HCT116 (cell line): ENCODE data around the gene RSRC1.

Source experiments
- FOSL1 ChIP-seq: IDR thresholded peaks from 2 replicates; pipeline ENCODE4 v1.6.1; 2012; ENCODE audit warnings: low read depth
- RAD21 ChIP-seq: IDR thresholded peaks from 2 replicates; pipeline ENCODE4 v1.6.1; 2012; ENCODE audit warnings: low read depth, mild to moderate bottlenecking
- SIN3A ChIP-seq: IDR thresholded peaks from 2 replicates; pipeline ENCODE4 v1.6.1; 2012; ENCODE audit warnings: low read depth
- TF ChIP-seq, protein P1 (sequence below), 3 experiments: fragments of 200-600 bp in 1 of 3; sonication (generic) in 1 of 3; IDR thresholded peaks in 2 of 3; conservative IDR thresholded peaks in 1 of 3; 2 replicates each; pipeline ENCODE4 v1.5.1; 2012 to 2017; ENCODE audit warnings: low read depth in 2 of 3, low read length in 2 of 3, antibody characterized with exemption in 1 of 3, borderline replicate concordance in 1 of 3, control low read depth in 1 of 3, mild to moderate bottlenecking in 1 of 3, mixed read lengths in 1 of 3, mixed run types in 1 of 3, moderate library complexity in 1 of 3; ENCODE audit not compliant: insufficient read depth in 1 of 3

DNA sequence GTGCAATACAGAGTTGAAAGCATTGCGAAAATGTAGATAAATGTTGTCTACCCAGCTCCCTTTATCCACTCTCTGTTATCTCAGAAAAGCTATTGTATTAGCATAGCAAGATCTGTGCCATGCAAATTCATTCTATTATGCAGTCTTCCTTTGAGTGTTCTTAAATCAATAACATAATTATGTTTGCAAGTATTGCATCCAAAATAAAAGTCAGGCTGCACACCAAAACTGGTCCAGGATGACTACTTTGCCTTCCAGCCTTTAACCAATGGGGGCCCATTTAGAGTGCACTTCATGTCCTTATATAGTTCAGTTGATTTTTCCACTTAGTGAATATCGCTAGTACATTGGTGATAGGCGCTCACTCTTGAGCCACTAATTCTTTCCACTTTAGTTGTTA is 353.7 kb downstream of the RSRC1 start:
- TF ChIP-seq, protein P1, sequence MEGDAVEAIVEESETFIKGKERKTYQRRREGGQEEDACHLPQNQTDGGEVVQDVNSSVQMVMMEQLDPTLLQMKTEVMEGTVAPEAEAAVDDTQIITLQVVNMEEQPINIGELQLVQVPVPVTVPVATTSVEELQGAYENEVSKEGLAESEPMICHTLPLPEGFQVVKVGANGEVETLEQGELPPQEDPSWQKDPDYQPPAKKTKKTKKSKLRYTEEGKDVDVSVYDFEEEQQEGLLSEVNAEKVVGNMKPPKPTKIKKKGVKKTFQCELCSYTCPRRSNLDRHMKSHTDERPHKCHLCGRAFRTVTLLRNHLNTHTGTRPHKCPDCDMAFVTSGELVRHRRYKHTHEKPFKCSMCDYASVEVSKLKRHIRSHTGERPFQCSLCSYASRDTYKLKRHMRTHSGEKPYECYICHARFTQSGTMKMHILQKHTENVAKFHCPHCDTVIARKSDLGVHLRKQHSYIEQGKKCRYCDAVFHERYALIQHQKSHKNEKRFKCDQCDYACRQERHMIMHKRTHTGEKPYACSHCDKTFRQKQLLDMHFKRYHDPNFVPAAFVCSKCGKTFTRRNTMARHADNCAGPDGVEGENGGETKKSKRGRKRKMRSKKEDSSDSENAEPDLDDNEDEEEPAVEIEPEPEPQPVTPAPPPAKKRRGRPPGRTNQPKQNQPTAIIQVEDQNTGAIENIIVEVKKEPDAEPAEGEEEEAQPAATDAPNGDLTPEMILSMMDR (IDR thresholded peaks at IDR 0.05 in 2 of 3, conservative IDR thresholded peaks at IDR 0.05 in 1 of 3; ENCODE audit: borderline replicate concordance in 1 of 3, insufficient read depth in 1 of 3, low read depth in 2 of 3, low read length in 2 of 3), result no peak
- TF ChIP-seq RAD21 (no peak), SIN3A (no peak), FOSL1 (no peak)
